Mucosa of stomach (tissue), 1 donor: ENCODE measurements around the gene MDFIC2.

Source experiments
- H3K27me3 ChIP-seq: one replicate; pipeline ENCODE4 v1.7.0; 2013; ENCODE audit warnings: mild to moderate bottlenecking, low read length; ENCODE audit not compliant: control insufficient read depth, insufficient read depth
- H3K36me3 ChIP-seq: one replicate; pipeline ENCODE4 v1.7.0; 2013; ENCODE audit warnings: low read length; ENCODE audit not compliant: control insufficient read depth, insufficient read depth
- H3K4me1 ChIP-seq: one replicate; pipeline ENCODE4 v1.7.0; 2013; ENCODE audit warnings: mild to moderate bottlenecking, low read length; ENCODE audit not compliant: control insufficient read depth, insufficient read depth
- H3K4me3 ChIP-seq: one replicate; pipeline ENCODE4 v1.7.0; 2013; ENCODE audit warnings: low read length
- H3K9ac ChIP-seq: one replicate; pipeline ENCODE4 v1.7.0; 2013; ENCODE audit warnings: mild to moderate bottlenecking, low read length, moderate library complexity
- H3K9me3 ChIP-seq: one replicate; pipeline ENCODE4 v1.7.0; 2013; ENCODE audit warnings: mild to moderate bottlenecking, low read length, moderate library complexity; ENCODE audit not compliant: control insufficient read depth
- donor health status: Pancreatic carcinoma.

Gene MDFIC2

DNA sequence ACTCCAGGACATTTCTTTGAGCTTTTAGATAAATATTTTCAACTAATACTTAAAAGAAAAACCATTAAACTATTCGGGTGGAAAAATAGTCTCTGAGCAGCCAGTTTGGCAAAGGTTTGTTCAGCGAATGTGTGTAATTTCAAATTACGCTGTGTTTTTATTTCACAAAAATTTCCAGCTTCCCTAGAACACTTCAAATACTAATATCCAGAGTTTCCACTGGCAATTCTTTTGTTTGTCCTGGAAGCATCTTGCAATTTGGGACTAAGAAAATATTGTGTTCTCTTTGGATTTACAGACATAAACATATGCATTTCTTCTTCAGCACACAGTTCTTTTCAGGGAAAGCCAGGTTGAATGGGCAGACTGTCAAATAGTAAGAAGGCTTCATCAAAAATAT is 61.9 kb downstream of the MDFIC2 start:
- Histone ChIP-seq H3K9me3 (no peaks in the 10 kb centered on the region), H3K36me3 (no peaks in the 10 kb centered on the region), H3K27me3 (no peaks in the 10 kb centered on the region), H3K4me3 (no peak overlapping the region), H3K4me1 (no peaks in the 10 kb centered on the region), H3K9ac (no peak overlapping the region)

DNA sequence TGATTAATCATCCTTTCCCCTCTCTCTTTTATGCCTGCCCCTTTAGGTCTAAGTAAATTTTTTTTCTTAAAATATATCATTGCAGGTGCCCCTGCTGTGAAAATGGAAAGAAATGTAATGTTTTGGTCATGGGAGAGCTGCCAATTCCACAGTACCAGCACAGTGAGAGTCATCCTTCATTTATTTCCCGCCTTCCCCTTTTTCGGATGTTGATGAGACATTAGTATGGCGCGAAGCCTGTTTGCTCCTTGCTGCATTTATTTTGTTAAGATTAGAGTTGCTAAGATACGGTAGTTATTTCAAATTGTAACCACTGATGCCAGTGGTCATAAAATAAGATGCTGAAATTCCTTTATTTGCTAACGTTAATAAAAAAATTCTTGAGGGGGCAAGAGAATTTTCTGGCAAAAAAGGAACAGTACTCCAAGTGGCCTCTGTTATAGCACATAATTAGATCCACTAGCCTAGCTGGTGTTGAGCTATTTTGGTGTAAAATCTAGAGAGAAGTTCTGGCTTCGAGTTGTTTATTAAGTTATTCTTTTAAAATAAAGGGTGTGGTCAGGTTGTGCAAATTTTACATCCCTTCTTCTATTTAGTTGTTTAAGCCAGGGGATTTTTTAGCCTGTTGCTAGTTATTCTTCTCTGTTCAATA is 62.8 kb downstream of the MDFIC2 start:
- no peaks in the 10 kb centered on the region for H3K9me3 ChIP-seq
- H3K27me3 ChIP-seq, result no peaks in the 10 kb centered on the region
- no peaks in the 10 kb centered on the region for H3K4me1 ChIP-seq
- no peak overlapping the region for H3K4me3 ChIP-seq
- no peak overlapping the region for H3K9ac ChIP-seq
- H3K36me3 ChIP-seq, result no peaks in the 10 kb centered on the region

- Histone ChIP-seq H3K27me3 (no peaks in the 10 kb centered on the region), H3K9ac (no peak overlapping the region), H3K4me3 (no peak overlapping the region), H3K9me3 (no peaks in the 10 kb centered on the region), H3K4me1 (no peaks in the 10 kb centered on the region), H3K36me3 (no peaks in the 10 kb centered on the region)
Measured at GRCh38 chr3:70248856-70249255, 63.6 kb downstream of the MDFIC2 start.

GRCh38 chr3:70247955-70248354 is 64.5 kb downstream of the MDFIC2 start:
- Histone ChIP-seq H3K36me3 (no peaks in the 10 kb centered on the region), H3K4me1 (no peaks in the 10 kb centered on the region), H3K9me3 (no peaks in the 10 kb centered on the region), H3K9ac (no peak overlapping the region), H3K27me3 (no peaks in the 10 kb centered on the region), H3K4me3 (no peak overlapping the region)

GRCh38 chr3:70245746-70246525 is 66.5 kb downstream of the MDFIC2 start:
- Histone ChIP-seq H3K9ac (no peak overlapping the region), H3K36me3 (no peaks in the 10 kb centered on the region), H3K27me3 (no peaks in the 10 kb centered on the region), H3K4me3 (no peak overlapping the region), H3K4me1 (no peaks in the 10 kb centered on the region), H3K9me3 (no peaks in the 10 kb centered on the region)

DNA sequence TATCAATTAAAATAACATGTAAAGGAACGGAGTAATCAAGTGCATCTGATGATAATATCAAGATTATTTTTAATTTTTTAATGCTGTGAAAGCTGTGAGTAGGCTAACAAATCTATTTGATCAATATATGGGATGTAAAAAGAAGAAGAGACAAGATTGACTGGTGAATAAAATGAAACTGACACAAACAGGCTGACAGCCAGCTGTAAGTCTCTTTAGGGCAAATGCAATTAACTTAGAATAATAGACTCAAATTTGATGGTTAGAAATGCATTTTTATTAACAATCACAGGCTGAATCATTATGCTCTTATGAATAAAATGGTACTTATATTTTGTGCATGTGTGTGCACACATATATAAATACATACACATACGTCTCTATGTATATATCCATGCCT is 68.0 kb downstream of the MDFIC2 start:
- H3K4me1 ChIP-seq, result no peaks in the 10 kb centered on the region
- H3K9ac ChIP-seq, result no peak overlapping the region
- H3K27me3 ChIP-seq, result no peaks in the 10 kb centered on the region
- H3K9me3 ChIP-seq, result no peaks in the 10 kb centered on the region
- no peaks in the 10 kb centered on the region for H3K36me3 ChIP-seq
- no peak overlapping the region for H3K4me3 ChIP-seq

GRCh38 chr3:70242297-70242882 is 70.0 kb downstream of the MDFIC2 start:
- no peaks in the 10 kb centered on the region for H3K9me3 ChIP-seq
- no peak overlapping the region for H3K9ac ChIP-seq
- H3K4me3 ChIP-seq, result no peak overlapping the region
- no peaks in the 10 kb centered on the region for H3K36me3 ChIP-seq
- H3K4me1 ChIP-seq, result no peaks in the 10 kb centered on the region
- H3K27me3 ChIP-seq, result no peaks in the 10 kb centered on the region

DNA sequence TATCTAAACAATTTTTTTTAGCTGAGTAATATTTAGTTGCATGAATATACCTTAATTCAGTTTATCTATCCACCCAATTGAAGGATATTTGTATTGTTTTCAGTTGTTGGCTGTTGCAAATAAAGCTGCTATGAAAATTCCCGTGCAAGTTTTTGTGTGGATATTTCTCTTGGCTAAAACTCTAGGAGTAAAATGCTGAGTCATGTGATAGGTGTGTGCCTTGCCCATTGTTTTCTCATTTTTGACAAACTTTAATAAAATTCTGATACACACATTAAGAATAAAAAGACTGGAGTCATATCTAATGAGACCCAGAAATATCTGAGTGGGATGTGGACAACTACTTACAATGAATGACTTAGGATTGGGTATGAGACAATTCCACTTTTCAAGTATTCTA is 78.6 kb downstream of the MDFIC2 start:
- no peaks in the 10 kb centered on the region for H3K36me3 ChIP-seq
- no peak overlapping the region for H3K4me3 ChIP-seq
- no peaks in the 10 kb centered on the region for H3K4me1 ChIP-seq
- no peak overlapping the region for H3K9ac ChIP-seq
- no peaks in the 10 kb centered on the region for H3K9me3 ChIP-seq
- H3K27me3 ChIP-seq, result no peaks in the 10 kb centered on the region

DNA sequence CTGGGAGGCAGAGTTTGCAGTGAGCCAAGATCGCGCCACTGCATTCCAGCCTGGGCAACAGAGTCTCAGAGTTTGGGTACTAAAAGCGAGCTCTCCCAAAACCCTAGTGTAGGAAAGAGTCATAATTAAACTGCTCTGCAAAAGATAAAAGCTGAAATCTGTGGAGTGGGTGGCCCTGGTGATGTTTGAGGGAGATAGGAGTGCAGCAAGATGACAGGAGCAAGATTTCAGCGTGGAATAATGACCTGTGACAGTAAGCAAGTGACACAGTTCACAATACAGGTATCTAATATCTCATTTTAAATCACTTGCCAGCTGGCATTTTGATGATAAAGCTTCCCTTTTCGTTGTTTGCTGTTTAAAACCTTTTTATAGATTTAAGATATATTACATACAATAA is 79.3 kb downstream of the MDFIC2 start:
- no peak overlapping the region for H3K9ac ChIP-seq
- H3K4me1 ChIP-seq, result no peaks in the 10 kb centered on the region
- no peaks in the 10 kb centered on the region for H3K36me3 ChIP-seq
- H3K27me3 ChIP-seq, result no peaks in the 10 kb centered on the region
- H3K9me3 ChIP-seq, result no peaks in the 10 kb centered on the region
- H3K4me3 ChIP-seq, result no peak overlapping the region

GRCh38 chr3:70231266-70231701 is 81.2 kb downstream of the MDFIC2 start:
- Histone ChIP-seq H3K4me1 (no peaks in the 10 kb centered on the region), H3K36me3 (no peaks in the 10 kb centered on the region), H3K27me3 (no peaks in the 10 kb centered on the region), H3K9ac (no peak overlapping the region), H3K9me3 (no peaks in the 10 kb centered on the region), H3K4me3 (no peak overlapping the region)

DNA sequence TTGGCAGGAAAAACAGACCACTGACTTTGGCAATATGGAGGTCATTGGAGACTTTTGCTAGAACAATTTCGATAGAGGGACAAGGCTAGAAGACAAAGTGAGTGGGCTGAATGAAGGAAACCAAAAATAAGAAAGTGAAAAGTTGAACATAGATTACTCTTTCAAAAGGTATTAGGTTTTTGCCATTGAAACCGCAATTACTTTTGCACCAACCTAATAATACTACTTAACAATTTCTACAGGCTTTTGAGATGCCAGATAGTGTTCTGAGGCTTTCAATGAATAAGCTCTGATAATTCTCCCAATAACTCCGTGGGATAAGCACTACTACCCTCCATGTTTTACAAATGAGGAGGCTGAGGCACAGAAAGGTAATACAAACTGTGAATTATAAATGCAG is 85.0 kb downstream of the MDFIC2 start:
- Histone ChIP-seq H3K27me3 (no peaks in the 10 kb centered on the region), H3K36me3 (no peaks in the 10 kb centered on the region), H3K4me1 (no peaks in the 10 kb centered on the region)

DNA sequence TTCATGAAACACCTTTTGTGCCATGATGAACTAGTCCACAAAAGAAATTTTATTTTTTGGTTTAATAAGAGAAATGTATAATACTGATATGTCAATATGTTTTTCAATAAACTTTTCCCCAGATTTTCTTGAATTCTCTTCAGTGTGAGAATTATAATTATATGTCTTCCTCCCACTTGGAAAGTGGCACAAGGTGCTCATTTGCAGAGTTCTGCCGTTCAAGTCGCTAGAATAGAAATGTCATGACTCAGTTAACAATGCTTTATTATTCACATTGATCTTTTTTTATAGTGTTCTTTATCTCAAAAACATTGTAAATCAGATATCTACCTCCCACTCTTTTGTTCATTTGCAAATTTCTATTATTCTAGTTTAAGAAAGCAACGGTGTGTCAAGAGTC is 87.3 kb downstream of the MDFIC2 start:
- Histone ChIP-seq H3K9me3 (no peaks in the 10 kb centered on the region), H3K27me3 (no peaks in the 10 kb centered on the region)

More for the DNA sequence above, 85.0 kb downstream of the MDFIC2 start:
- H3K4me3 ChIP-seq, result no peak overlapping the region
- H3K9me3 ChIP-seq, result no peaks in the 10 kb centered on the region
- no peak overlapping the region for H3K9ac ChIP-seq

More for the DNA sequence above, 87.3 kb downstream of the MDFIC2 start:
- Histone ChIP-seq H3K36me3 (no peaks in the 10 kb centered on the region), H3K4me1 (no peaks in the 10 kb centered on the region), H3K9ac (no peak overlapping the region), H3K4me3 (no peak overlapping the region)
